ENCODE results near the gene GPX2. TPM values are rescaled to one million over a fixed set of nuclear protein-coding genes. Genes with fewer than 3 reads are reported as not detected.
"Not testable (repeated sequence)": the region's sequence is repeated elsewhere in the genome, so short reads cannot be mapped to it uniquely, and the experiment has no call there.

Gene GPX2
- total RNA-seq, 1 experiment from 2014 or later: not detected

GRCh38 chr14:64913477-64913876 lies 29.1 kb downstream of the GPX2 start:
- DNase-seq (ENCODE audit: low read depth): not testable (repeated sequence)

- DNase-seq (ENCODE audit: low read depth): no peak
These were observed 30.3 kb downstream of the GPX2 start for GRCh38 chr14:64912261-64912660.

- DNase-seq (ENCODE audit: low read depth): peak; percentile 38
These were observed 31.6 kb downstream of the GPX2 start for GRCh38 chr14:64910847-64911495.

- peak; percentile 16 for DNase-seq (ENCODE audit: low read depth)
These were observed 36.5 kb downstream of the GPX2 start for GRCh38 chr14:64906022-64906421.

GRCh38 chr14:64899958-64900357 lies 42.6 kb downstream of the GPX2 start:
- no peak for DNase-seq (ENCODE audit: low read depth)

GRCh38 chr14:64891839-64892375 lies 50.6 kb downstream of the GPX2 start:
- peak; percentile 55 for DNase-seq (ENCODE audit: low read depth)

- DNase-seq (ENCODE audit: low read depth): no peak
These were observed 51.2 kb downstream of the GPX2 start for GRCh38 chr14:64891173-64891838.

GRCh38 chr14:64889352-64889751 lies 53.2 kb downstream of the GPX2 start:
- DNase-seq (ENCODE audit: low read depth): no peak

Other genes with a start within 250 kb of the GPX2 start
- gene PLEKHG3, start 238.3 kb downstream of the GPX2 start, total RNA-seq (2014; rRNA removed; shearing (Covaris generic)): 1.8 and 1.9 TPM in 2 replicates
- 0.84 and 1.2 TPM in 2 replicates for gene SPTB, start 62.8 kb downstream of the GPX2 start, total RNA-seq (2014; rRNA removed; shearing (Covaris generic))
- 55.1 and 62.2 TPM in 2 replicates for gene CHURC1, start 28.3 kb downstream of the GPX2 start, total RNA-seq (2014; rRNA removed; shearing (Covaris generic))
- gene RAB15, start 29.6 kb upstream of the GPX2 start, total RNA-seq (2014; rRNA removed; shearing (Covaris generic)): 3.4 and 4.3 TPM in 2 replicates
- gene FNTB, start 44.1 kb upstream of the GPX2 start, total RNA-seq (2014; rRNA removed; shearing (Covaris generic)): 15.4 and 17.9 TPM in 2 replicates
- gene MAX, start 159.8 kb upstream of the GPX2 start, total RNA-seq (2014; rRNA removed; shearing (Covaris generic)): 28.2 and 36.8 TPM in 2 replicates